HG02981 (cell line): ENCODE data around the gene GRIK4.

ENCODE experiments used
- ATAC-seq: cut with Tn5 transposase; IDR thresholded peaks from one replicate; pipeline ENCODE4 v1.9.1; 2021; ENCODE audit warnings: mild to moderate bottlenecking, moderate library complexity; ENCODE audit not compliant: unreplicated experiment

The GRIK4 gene

GRCh38 chr11:120896687-120897086 lies 385.1 kb downstream of the GRIK4 start:
- ATAC-seq: no peak

- no peak for ATAC-seq
These were observed 387.0 kb downstream of the GRIK4 start for GRCh38 chr11:120898568-120898967.

GRCh38 chr11:120899720-120900119 lies 388.2 kb downstream of the GRIK4 start:
- no peak for ATAC-seq

- no peak for ATAC-seq
These were observed 389.1 kb downstream of the GRIK4 start for GRCh38 chr11:120900643-120901042.

- ATAC-seq: no peak
These were observed 392.1 kb downstream of the GRIK4 start for GRCh38 chr11:120903686-120904085.

GRCh38 chr11:120904116-120904515 lies 392.6 kb downstream of the GRIK4 start:
- no peak for ATAC-seq

GRCh38 chr11:120906766-120907165 lies 395.2 kb downstream of the GRIK4 start:
- ATAC-seq: no peak

- no peak for ATAC-seq
These were observed 396.4 kb downstream of the GRIK4 start for GRCh38 chr11:120907971-120908370.

GRCh38 chr11:120908461-120909181 lies 397.1 kb downstream of the GRIK4 start:
- ATAC-seq: no peak

- ATAC-seq: no peak
These were observed 398.3 kb downstream of the GRIK4 start for GRCh38 chr11:120909676-120910416.

- ATAC-seq: no peak
These were observed 400.4 kb downstream of the GRIK4 start for GRCh38 chr11:120911943-120912342.

- ATAC-seq: no peak
These were observed 401.0 kb downstream of the GRIK4 start for GRCh38 chr11:120912504-120912903.

- ATAC-seq: no peak
These were observed 401.4 kb downstream of the GRIK4 start for GRCh38 chr11:120912915-120913314.

GRCh38 chr11:120914021-120914420 lies 402.5 kb downstream of the GRIK4 start:
- no peak for ATAC-seq

- no peak for ATAC-seq
These were observed 403.1 kb downstream of the GRIK4 start for GRCh38 chr11:120914601-120915000.

GRCh38 chr11:120917559-120918239 lies 406.2 kb downstream of the GRIK4 start:
- ATAC-seq: no peak

- no peak for ATAC-seq
These were observed 406.7 kb downstream of the GRIK4 start for GRCh38 chr11:120918257-120918656.

- ATAC-seq: no peak
These were observed 407.5 kb downstream of the GRIK4 start for GRCh38 chr11:120919045-120919444.

GRCh38 chr11:120919566-120919965 lies 408.0 kb downstream of the GRIK4 start:
- no peak for ATAC-seq

- no peak for ATAC-seq
These were observed 412.4 kb downstream of the GRIK4 start for GRCh38 chr11:120923866-120924508.

GRCh38 chr11:120925944-120926343 lies 414.4 kb downstream of the GRIK4 start:
- peak; percentile 99 for ATAC-seq
